HEK293T (cell line): ENCODE results near the gene MECR.

ENCODE experiments used
- CTCF ChIA-PET: fragments of 350-600 bp; formaldehyde crosslinking; extraction: SDS; loops from one replicate; lab custom pipeline; 2021; ENCODE audit warnings: antibody characterized with exemption, inconsistent platforms; lab: Yijun Ruan, JAX
- POLR2A ChIA-PET: fragments of 350-600 bp; formaldehyde crosslinking; extraction: SDS; loops from one replicate; lab custom pipeline; 2020; ENCODE audit warnings: antibody characterized with exemption, inconsistent platforms; lab: Yijun Ruan, JAX
- DNase-seq: peaks from one replicate; pipeline ENCODE4 v3.0.0; 2012; ENCODE audit warnings: mixed read lengths; ENCODE audit errors: extremely low spot score
- ARNT ChIP-seq: fragments of 450-650 bp; IDR thresholded peaks from 2 replicates; pipeline ENCODE4 v1.6.1; 2017; ENCODE audit warnings: mild to moderate bottlenecking
- BHLHE40 ChIP-seq: fragments of 450-650 bp; IDR thresholded peaks from 2 replicates; pipeline ENCODE4 v1.6.1; 2016; ENCODE audit warnings: mild to moderate bottlenecking, moderate library complexity, borderline replicate concordance
- CTBP1 ChIP-seq: fragments of 450-650 bp; IDR thresholded peaks from 2 replicates; pipeline ENCODE4 v1.6.1; 2016; ENCODE audit warnings: borderline replicate concordance
- ELF4 ChIP-seq: fragments of 450-650 bp; IDR thresholded peaks from 2 replicates; pipeline ENCODE4 v1.6.1; 2017; ENCODE audit warnings: antibody characterized with exemption
- FOXA1 ChIP-seq: fragments of 450-650 bp; IDR thresholded peaks from 2 replicates; pipeline ENCODE4 v1.6.1; 2016; ENCODE audit warnings: mild to moderate bottlenecking
- FOXK2 ChIP-seq: fragments of 450-650 bp; IDR thresholded peaks from 2 replicates; pipeline ENCODE4 v1.6.1; 2016; ENCODE audit warnings: mild to moderate bottlenecking
- FOXM1 ChIP-seq: fragments of 450-650 bp; IDR thresholded peaks from 2 replicates; pipeline ENCODE4 v1.6.1; 2017; ENCODE audit warnings: mild to moderate bottlenecking, borderline replicate concordance
- HDGF ChIP-seq: fragments of 450-650 bp; IDR thresholded peaks from 2 replicates; pipeline ENCODE4 v1.6.1; 2017; ENCODE audit warnings: antibody characterized with exemption, borderline replicate concordance
- L3MBTL2 ChIP-seq: fragments of 450-650 bp; conservative IDR thresholded peaks from 2 replicates; pipeline ENCODE4 v1.6.1; 2016; ENCODE audit warnings: mild to moderate bottlenecking
- LEF1 ChIP-seq: fragments of 450-650 bp; IDR thresholded peaks from 2 replicates; pipeline ENCODE4 v1.6.1; 2017; ENCODE audit warnings: mild to moderate bottlenecking, borderline replicate concordance
- NFRKB ChIP-seq: fragments of 450-650 bp; IDR thresholded peaks from 2 replicates; pipeline ENCODE4 v1.6.1; 2016; ENCODE audit warnings: mild to moderate bottlenecking, moderate library complexity
- PKNOX1 ChIP-seq: fragments of 450-650 bp; IDR thresholded peaks from 2 replicates; pipeline ENCODE4 v1.6.1; 2016
- SP1 ChIP-seq: fragments of 450-650 bp; IDR thresholded peaks from 2 replicates; pipeline ENCODE4 v1.6.1; 2017
- SUZ12 ChIP-seq: fragments of 450-650 bp; IDR thresholded peaks from 2 replicates; pipeline ENCODE4 v1.6.1; 2016; ENCODE audit warnings: mild to moderate bottlenecking
- TARDBP ChIP-seq: fragments of 450-650 bp; IDR thresholded peaks from 2 replicates; pipeline ENCODE4 v1.6.1; 2016
- ZNF384 ChIP-seq: fragments of 450-650 bp; IDR thresholded peaks from 2 replicates; pipeline ENCODE4 v1.6.1; 2016

Gene MECR

DNA sequence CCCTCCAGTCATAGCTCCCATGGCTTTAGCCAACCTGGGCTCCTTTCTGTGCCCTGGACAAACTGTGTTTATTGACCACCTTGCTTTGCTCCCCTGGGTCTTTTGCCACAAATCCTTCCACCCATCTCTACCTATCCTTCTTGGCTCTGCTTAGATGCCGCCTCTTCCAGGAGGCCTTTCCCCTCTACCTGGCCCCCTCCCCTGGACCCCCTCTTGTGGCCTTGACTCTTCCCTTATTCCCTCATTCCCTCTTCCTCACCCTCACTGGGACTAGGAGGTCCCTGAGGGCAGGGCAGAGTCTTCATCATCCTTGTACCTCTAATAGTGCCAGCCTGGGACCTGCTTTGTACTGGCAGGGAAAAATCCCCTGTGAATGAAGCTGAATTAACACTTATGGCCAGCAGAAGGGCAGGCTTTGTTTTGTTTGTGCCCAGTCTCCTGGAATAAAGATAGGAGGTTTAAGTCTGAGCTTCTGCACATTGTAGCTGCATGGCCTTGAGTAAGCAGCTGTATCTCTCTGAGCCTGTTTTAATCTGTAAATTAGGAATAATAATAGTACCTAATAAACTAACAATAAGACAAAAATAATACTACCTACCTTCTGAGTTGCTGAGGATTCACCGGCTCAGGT, 19.3 kb upstream of the MECR start:
- ChIA-PET CTCF (interaction anchor here (1.4 kb wide), 1 partner anchor 9 kb away, joined by 3 read pairs; no protein-coding TSS in a partner anchor), POLR2A (no interaction called here)
- no peak for DNase-seq
- TF ChIP-seq SUZ12 (no peak), NFRKB (no peak), FOXK2 (no peak), PKNOX1 (no peak), FOXM1 (no peak), ZNF384 (no peak)

DNA sequence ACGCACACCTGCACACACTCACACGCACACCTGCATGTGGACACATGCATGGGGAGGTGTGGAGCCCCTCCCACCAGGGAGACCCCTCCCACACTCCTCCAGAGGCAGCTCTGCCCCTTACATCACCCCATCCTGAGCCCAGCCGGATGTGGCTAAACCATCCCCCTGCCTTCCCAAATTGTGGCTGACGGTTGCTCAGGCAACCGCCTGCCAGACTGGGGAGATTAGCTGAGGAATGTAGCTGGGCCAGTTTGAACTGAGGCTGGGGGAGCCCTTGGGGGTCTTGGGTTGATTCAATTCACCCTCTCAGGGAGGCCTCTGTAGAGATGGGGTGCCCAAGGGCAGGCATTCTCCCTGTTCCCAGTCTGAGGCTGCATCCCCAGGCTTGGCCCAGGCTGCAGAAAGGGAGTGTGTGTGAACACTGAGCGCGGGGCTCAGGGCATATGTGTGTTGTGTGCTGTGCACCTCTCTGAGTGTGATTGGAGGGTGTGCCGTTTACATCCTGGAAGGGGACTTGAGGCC, 18.5 kb upstream of the MECR start:
- no peak for DNase-seq
- TF ChIP-seq LEF1 (no peak), SP1 (no peak), HDGF (no peak), TARDBP (no peak), FOXA1 (no peak), BHLHE40 (no peak), SUZ12 (no peak)
- ChIA-PET CTCF (no interaction called here), POLR2A (no interaction called here)

DNA sequence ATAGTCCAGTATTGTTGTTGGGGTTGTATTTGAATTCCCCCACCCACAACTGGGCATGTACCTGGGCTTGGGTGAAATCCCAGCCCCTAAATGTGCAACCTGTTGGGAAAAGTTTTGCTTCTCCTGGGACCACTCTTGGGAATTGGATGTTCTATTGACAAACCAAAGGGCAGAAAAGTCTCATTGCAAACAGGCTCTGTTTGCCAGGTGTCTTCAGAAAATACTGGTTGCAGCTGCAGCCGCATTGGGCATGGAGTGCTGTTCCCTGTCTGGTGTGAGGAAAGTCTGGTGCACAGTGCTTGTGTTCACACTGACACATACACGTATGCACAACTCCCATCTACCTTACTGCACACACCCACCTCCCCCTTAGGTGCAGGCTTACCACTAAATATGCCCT, 17.7 kb upstream of the MECR start:
- no peak for TF ChIP-seq PKNOX1
- no peak for TF ChIP-seq LEF1
- no peak for TF ChIP-seq ARNT
- no peak for TF ChIP-seq ZNF384
- no peak for TF ChIP-seq FOXK2
- no peak for TF ChIP-seq SUZ12
- no peak for TF ChIP-seq BHLHE40
- TF ChIP-seq HDGF, result no peak
- no peak for TF ChIP-seq TARDBP
- no peak for TF ChIP-seq FOXM1
- no peak for TF ChIP-seq SP1
- no peak for TF ChIP-seq FOXA1
- TF ChIP-seq L3MBTL2, result no peak
- TF ChIP-seq NFRKB, result no peak
- ChIA-PET POLR2A (no interaction called here), CTCF (no interaction called here)
- no peak for DNase-seq

DNA sequence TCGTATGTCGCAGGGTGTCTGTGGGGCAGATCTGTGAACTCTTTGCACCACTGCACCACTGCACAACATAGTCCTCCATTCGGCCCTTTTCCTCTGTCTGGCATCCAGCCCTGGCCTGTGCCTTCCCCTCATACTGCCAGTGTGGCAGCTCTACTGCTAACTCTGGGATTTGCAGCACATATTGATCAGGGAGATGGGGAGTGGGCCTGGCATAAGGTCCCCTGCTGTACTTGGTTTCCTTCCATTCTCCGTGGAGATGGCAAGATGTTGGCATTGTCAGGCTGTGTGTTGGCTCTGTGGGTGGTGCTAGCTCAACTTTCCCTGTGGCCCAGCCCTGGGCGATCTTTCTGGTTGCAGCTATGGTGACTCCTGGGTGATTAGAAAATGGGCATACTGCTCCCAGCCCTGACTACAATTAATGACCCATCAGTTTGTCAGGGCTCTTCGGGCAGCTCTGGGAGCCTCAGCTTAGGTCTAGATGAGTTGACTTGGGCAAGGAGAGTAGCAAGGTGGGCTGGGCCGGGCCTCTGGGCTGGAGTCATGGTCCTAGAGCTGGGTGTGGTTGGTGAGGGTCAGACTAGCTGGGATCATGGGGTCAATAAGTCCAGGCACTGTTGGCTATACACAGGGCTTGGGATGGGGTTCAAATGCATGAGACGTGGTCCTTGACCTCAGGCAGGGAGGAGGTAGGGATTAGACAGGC, 17.0 kb upstream of the MECR start:
- ChIA-PET POLR2A (no interaction called here), CTCF (interaction anchor here (0.7 kb wide), 1 partner anchor 8 kb away, joined by 3 read pairs; no protein-coding TSS in a partner anchor)
- TF ChIP-seq NFRKB (no peak), TARDBP (no peak), HDGF (no peak), ARNT (no peak), SP1 (no peak), CTBP1 (no peak), FOXM1 (no peak), L3MBTL2 (no peak)
- DNase-seq, result no peak

DNA sequence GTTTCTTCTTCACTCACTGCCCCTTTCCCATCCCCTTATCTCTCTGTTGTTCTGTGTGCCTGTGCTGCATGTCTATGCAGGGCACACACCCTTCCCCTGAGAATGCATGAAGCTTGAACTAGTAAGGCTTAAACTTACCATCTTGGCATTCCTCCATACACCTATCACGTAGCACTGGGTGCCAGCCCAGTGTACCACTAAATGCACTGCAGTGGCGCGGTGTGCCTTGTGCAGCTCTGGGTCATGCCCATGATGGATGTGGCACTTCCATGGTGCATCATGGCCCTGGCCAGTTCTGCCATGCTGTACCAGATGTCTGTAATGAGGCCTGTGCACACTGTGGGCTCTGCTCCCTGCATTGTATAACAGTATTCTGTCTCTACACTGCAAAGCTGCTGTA, 16.3 kb upstream of the MECR start:
- POLR2A ChIA-PET, result no interaction called here
- TF ChIP-seq HDGF, result no peak
- DNase-seq, result no peak
- CTCF ChIA-PET, result interaction anchor here (0.7 kb wide), 1 partner anchor 9 kb away, joined by 3 read pairs; no protein-coding TSS in a partner anchor

GRCh38 chr1:29245876-29246275, 15.1 kb upstream of the MECR start:
- no peak for TF ChIP-seq FOXM1
- no peak for TF ChIP-seq CTBP1
- TF ChIP-seq L3MBTL2, result no peak
- TF ChIP-seq FOXK2, result no peak
- TF ChIP-seq ZNF384, result no peak
- TF ChIP-seq ARNT, result no peak
- TF ChIP-seq NFRKB, result no peak
- no peak for TF ChIP-seq SUZ12
- TF ChIP-seq BHLHE40, result no peak
- TF ChIP-seq FOXA1, result no peak
- no peak for TF ChIP-seq SP1
- TF ChIP-seq LEF1, result no peak
- TF ChIP-seq PKNOX1, result no peak
- TF ChIP-seq ELF4, result no peak
- no peak for TF ChIP-seq HDGF
- no peak for TF ChIP-seq TARDBP
- POLR2A ChIA-PET, result no interaction called here

More at GRCh38 chr1:29245876-29246275, 15.1 kb upstream of the MECR start:
- no peak for DNase-seq
- CTCF ChIA-PET, result no interaction called here
